Measurements from ENCODE around the gene GBGT1.

Gene GBGT1

DNA sequence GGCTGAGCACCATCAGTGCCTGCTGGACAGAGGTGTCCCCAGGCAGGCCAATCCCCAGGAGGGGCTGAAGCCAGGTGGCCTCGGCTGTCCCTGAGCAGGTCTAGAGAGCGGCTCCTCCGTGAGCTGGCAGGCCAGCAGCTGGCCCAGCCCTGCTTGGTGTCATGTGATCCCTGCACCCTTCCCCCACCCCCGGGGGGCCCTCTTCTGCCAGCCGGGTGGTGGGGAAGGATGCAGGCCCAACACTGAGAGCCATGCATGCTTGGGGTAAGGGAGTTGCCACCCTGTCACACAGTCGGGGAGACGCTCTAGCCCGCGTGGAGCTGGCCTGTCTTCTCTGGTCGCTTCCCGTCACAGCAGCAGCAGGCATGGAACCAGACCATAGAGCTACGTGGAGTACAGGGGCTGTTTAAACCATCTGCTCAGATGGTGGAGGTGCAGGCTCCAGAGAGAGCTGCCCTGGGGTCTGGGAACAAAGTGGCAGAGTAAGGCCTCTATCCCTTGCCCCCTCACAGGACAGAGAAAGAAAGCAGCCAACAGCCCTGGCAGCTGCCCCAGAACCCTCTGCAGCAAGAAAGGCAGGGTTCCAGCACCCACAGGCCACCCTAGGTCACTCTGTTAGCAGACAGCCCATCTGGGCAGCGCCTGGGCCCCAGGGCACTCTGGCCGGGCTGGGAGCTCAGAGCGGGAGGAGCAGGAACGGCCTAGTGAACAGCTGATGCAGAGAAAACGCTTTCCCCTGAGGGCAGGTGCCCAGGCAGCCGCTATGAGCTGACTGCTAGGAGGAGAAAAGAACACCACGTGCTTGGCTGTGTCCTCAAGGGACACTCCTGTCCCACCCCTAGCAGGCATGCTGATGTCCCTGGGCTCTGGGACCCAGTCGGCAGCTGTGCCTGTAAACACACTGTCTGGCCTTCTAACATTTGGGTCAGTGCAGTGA is 49.5 kb downstream of the GBGT1 start:
- ATAC-seq (ENCODE audit: low read depth) (peak; percentile 15), DNase-seq (ENCODE audit: low spot score) (peak; percentile 51)
- peaks cover 10% of the 10 kb centered on the region; the same call in 1 of the 2 replicates for H3K36me3 ChIP-seq (ENCODE audit: low read depth)
- H3K4me1 ChIP-seq (ENCODE audit: insufficient read depth, poor library complexity, severe bottlenecking) = no peaks in the 10 kb centered on the region
- no peak overlapping the region for H3K27ac ChIP-seq (ENCODE audit: poor library complexity, severe bottlenecking)
- H3K9me3 ChIP-seq (ENCODE audit: severe bottlenecking) = no peaks in the 10 kb centered on the region
- TF ChIP-seq, protein P1, sequence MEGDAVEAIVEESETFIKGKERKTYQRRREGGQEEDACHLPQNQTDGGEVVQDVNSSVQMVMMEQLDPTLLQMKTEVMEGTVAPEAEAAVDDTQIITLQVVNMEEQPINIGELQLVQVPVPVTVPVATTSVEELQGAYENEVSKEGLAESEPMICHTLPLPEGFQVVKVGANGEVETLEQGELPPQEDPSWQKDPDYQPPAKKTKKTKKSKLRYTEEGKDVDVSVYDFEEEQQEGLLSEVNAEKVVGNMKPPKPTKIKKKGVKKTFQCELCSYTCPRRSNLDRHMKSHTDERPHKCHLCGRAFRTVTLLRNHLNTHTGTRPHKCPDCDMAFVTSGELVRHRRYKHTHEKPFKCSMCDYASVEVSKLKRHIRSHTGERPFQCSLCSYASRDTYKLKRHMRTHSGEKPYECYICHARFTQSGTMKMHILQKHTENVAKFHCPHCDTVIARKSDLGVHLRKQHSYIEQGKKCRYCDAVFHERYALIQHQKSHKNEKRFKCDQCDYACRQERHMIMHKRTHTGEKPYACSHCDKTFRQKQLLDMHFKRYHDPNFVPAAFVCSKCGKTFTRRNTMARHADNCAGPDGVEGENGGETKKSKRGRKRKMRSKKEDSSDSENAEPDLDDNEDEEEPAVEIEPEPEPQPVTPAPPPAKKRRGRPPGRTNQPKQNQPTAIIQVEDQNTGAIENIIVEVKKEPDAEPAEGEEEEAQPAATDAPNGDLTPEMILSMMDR (IDR thresholded peaks at IDR 0.05; ENCODE audit: poor library complexity, severe bottlenecking) = no peak
- no peak overlapping the region for H3K4me3 ChIP-seq (ENCODE audit: severe bottlenecking)
- no peaks in the 10 kb centered on the region for H3K27me3 ChIP-seq (ENCODE audit: insufficient read depth, poor library complexity, severe bottlenecking)

DNA sequence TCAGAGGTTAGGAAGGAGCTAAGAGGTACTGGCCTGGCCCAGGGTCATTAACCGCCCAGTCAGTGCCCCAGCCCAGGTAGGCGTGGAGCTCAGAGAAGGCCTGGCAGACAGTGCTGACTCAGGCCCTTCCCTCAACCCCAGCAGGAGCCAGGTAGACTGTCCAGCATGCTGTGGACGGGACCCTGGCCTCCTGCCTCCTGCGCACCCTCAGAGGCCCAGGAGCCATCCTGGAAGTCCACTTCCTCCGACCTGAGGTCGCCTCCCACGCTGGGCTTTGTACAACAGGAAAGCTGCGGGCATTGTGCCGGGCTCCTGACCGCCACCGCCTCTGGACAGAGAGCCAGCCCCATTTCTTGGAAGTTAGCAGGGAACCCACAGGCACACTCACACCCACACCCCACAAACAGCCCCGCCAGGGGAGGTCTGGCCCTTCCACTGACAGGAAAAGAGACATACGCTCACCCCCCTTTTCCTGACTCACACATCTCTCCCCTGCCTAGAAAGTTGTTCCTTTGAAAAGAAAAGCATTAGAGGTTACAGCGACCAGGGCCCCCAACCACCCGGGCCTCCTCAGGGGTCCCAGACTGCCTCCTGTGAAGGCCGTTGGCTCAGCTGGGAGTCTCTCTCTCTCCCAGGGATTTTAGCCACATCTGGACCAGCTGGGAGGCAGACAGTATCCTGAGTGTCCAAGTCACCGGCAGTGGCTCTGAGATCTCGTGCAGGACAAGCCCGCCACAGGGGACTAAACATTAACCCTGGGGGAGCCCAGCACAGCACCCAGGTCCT is 50.4 kb downstream of the GBGT1 start:
- Histone ChIP-seq H3K4me3 (ENCODE audit: severe bottlenecking) (no peak overlapping the region), H3K36me3 (ENCODE audit: low read depth) (peaks cover 16% of the 10 kb centered on the region), H3K27me3 (ENCODE audit: insufficient read depth, poor library complexity, severe bottlenecking) (no peaks in the 10 kb centered on the region), H3K27ac (ENCODE audit: poor library complexity, severe bottlenecking) (no peak overlapping the region), H3K4me1 (ENCODE audit: insufficient read depth, poor library complexity, severe bottlenecking) (no peaks in the 10 kb centered on the region), H3K9me3 (ENCODE audit: severe bottlenecking) (no peaks in the 10 kb centered on the region)
- ATAC-seq (ENCODE audit: low read depth) = no peak
- TF ChIP-seq, protein P1 (IDR thresholded peaks at IDR 0.05; ENCODE audit: poor library complexity, severe bottlenecking) = no peak
- peak; percentile 52 for DNase-seq (ENCODE audit: low spot score)

DNA sequence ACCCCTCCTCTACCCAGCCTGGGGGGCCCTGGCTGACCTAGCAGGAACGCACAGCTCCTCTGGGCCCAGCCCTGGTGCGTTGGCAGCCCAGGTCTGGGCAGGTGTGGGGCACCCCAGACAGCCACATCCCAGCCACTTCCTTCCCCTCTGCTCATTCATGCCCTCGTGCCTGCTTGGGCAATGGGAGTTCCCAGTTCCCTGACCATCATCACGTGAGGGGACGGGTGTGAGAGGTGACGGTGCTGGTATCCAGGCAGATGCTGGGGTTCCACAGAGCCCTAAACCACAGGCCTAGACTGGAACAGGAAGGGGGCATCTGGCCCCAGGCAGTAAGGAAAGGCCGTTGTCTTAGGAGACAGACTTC is 51.1 kb downstream of the GBGT1 start:
- H3K4me1 ChIP-seq (ENCODE audit: insufficient read depth, poor library complexity, severe bottlenecking) = no peaks in the 10 kb centered on the region
- no peak overlapping the region for H3K27ac ChIP-seq (ENCODE audit: poor library complexity, severe bottlenecking)
- no peaks in the 10 kb centered on the region for H3K9me3 ChIP-seq (ENCODE audit: severe bottlenecking)
- TF ChIP-seq, protein P1 (IDR thresholded peaks at IDR 0.05; ENCODE audit: poor library complexity, severe bottlenecking) = no peak
- no peaks in the 10 kb centered on the region for H3K27me3 ChIP-seq (ENCODE audit: insufficient read depth, poor library complexity, severe bottlenecking)
- DNase-seq (ENCODE audit: low spot score) (peak; percentile 47), ATAC-seq (ENCODE audit: low read depth) (no peak)
- H3K4me3 ChIP-seq (ENCODE audit: severe bottlenecking) = no peak overlapping the region
- peaks cover 21% of the 10 kb centered on the region for H3K36me3 ChIP-seq (ENCODE audit: low read depth)

DNA sequence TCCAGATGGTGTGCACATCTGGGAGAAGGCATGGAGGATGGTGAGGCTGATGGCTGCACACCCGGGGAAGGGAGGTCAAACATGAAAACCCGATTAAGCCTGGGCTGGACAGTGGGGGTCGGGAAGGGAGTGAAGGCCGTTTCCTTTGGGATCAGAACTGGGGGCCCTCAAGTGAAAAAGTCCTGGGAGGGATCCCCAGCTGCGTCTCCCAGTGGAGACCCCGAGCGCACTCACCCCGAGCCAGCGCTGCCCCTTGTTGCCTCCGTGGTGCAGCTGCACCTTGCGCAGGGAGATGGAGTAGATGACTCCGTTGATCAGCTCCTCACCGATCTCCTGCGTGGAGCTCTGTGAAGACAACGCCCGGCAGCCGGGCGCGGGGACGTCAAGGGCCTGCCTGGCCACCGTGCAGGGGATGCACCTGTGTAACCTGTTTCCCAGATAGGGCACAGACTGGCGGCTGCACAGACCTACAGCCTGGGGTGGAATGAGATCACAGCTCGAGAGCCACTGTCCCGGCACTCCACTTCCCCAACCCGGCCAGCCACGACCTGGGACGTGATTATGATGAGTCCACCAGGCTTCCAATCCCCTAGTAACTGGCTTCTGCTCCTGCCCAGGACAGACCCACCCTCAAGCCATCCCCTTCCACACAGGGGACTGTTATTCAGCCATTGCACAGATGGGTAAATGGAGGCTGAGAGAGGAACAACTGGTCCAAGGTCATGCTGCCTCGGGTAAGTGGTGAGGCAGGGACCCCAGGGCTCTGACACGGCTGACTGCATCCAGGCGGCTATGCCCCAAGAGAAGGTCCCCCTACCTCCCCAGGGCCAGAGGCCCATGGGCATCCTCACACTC is 51.7 kb downstream of the GBGT1 start:
- DNase-seq (ENCODE audit: low spot score) (peak; percentile 56), ATAC-seq (ENCODE audit: low read depth) (no peak)
- Histone ChIP-seq H3K4me3 (ENCODE audit: severe bottlenecking) (no peak overlapping the region), H3K27me3 (ENCODE audit: insufficient read depth, poor library complexity, severe bottlenecking) (no peaks in the 10 kb centered on the region), H3K9me3 (ENCODE audit: severe bottlenecking) (no peaks in the 10 kb centered on the region), H3K36me3 (ENCODE audit: low read depth) (peaks cover 21% of the 10 kb centered on the region), H3K27ac (ENCODE audit: poor library complexity, severe bottlenecking) (no peak overlapping the region), H3K4me1 (ENCODE audit: insufficient read depth, poor library complexity, severe bottlenecking) (no peaks in the 10 kb centered on the region)
- TF ChIP-seq, protein P1 (IDR thresholded peaks at IDR 0.05; ENCODE audit: poor library complexity, severe bottlenecking) = no peak

Measured in RWPE2 (cell line).